ENCODE measurements around the gene NRXN3. TPM values are rescaled to one million over a fixed set of nuclear protein-coding genes. Genes with fewer than 3 reads are reported as not detected.

NRXN3 gene
- total RNA-seq, 4 donors from 2014 or later, result 0.19 to 1.4 (median 0.40) TPM

GRCh38 chr14:78927261-78927660, 757.1 kb downstream of the NRXN3 start:
- DNase-seq (ENCODE audit: low spot score), result no peak
- TF ChIP-seq, protein P1, sequence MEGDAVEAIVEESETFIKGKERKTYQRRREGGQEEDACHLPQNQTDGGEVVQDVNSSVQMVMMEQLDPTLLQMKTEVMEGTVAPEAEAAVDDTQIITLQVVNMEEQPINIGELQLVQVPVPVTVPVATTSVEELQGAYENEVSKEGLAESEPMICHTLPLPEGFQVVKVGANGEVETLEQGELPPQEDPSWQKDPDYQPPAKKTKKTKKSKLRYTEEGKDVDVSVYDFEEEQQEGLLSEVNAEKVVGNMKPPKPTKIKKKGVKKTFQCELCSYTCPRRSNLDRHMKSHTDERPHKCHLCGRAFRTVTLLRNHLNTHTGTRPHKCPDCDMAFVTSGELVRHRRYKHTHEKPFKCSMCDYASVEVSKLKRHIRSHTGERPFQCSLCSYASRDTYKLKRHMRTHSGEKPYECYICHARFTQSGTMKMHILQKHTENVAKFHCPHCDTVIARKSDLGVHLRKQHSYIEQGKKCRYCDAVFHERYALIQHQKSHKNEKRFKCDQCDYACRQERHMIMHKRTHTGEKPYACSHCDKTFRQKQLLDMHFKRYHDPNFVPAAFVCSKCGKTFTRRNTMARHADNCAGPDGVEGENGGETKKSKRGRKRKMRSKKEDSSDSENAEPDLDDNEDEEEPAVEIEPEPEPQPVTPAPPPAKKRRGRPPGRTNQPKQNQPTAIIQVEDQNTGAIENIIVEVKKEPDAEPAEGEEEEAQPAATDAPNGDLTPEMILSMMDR (IDR thresholded peaks at IDR 0.05), result no peak
- no peak for ATAC-seq (ENCODE audit: low FRiP score)

GRCh38 chr14:78933166-78933565, 763.0 kb downstream of the NRXN3 start:
- TF ChIP-seq, protein P1 (IDR thresholded peaks at IDR 0.05), result no peak
- no peak for DNase-seq (ENCODE audit: low spot score)
- ATAC-seq (ENCODE audit: low FRiP score), result no peak

- no peak for ATAC-seq (ENCODE audit: low FRiP score)
- no peak for DNase-seq (ENCODE audit: low spot score)
- TF ChIP-seq, protein P1 (IDR thresholded peaks at IDR 0.05), result no peak
These were observed 763.9 kb downstream of the NRXN3 start for GRCh38 chr14:78933948-78934524.

GRCh38 chr14:78946949-78947348, 776.8 kb downstream of the NRXN3 start:
- ATAC-seq (ENCODE audit: low FRiP score), result no peak

DNA sequence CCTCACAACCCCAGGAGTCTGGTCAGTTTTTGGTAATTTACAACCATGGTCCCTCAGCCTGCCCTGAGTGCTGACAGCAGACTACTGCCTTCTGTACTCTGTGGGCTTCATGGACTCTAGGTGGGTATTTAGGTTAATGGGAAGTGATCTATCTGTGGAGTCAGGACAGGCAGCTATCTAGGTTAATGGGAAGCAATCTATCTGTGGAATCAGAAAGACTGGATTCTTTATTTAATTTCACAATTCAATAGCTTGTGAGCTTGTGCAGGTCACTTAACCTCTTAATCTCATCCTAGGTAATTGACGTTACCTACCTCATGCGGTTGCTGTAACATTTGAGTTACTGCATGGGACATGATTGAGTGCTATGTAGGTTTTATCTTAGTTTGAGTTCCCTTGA, 777.5 kb downstream of the NRXN3 start:
- no peak for DNase-seq (ENCODE audit: low spot score)
- TF ChIP-seq, protein P1 (IDR thresholded peaks at IDR 0.05), result no peak

More at GRCh38 chr14:78946949-78947348, 776.8 kb downstream of the NRXN3 start:
- TF ChIP-seq, protein P1 (IDR thresholded peaks at IDR 0.05), result no peak
- no peak for DNase-seq (ENCODE audit: low spot score)

GRCh38 chr14:78950649-78951048, 780.5 kb downstream of the NRXN3 start:
- ATAC-seq (ENCODE audit: low FRiP score) (no peak), DNase-seq (ENCODE audit: low spot score) (no peak)
- TF ChIP-seq, protein P1 (IDR thresholded peaks at IDR 0.05), result no peak

More for the DNA sequence above, 777.5 kb downstream of the NRXN3 start:
- ATAC-seq (ENCODE audit: low FRiP score), result no peak

- no peak for DNase-seq (ENCODE audit: low spot score)
- TF ChIP-seq, protein P1 (IDR thresholded peaks at IDR 0.05), result no peak
- no peak for ATAC-seq (ENCODE audit: low FRiP score)
These were observed 781.4 kb downstream of the NRXN3 start for GRCh38 chr14:78951602-78952001.

All from omental fat pad (tissue), 4 donors.